Hepatocyte (in vitro differentiated cells): ENCODE measurements around the gene UBTD1. TPM values are rescaled to one million over a fixed set of nuclear protein-coding genes. Genes with fewer than 3 reads are reported as not detected.
"Not testable (repeated sequence)": the region's sequence is repeated elsewhere in the genome, so short reads cannot be mapped to it uniquely, and the experiment has no call there.

Source experiments
- DNase-seq: peaks from one replicate; pipeline ENCODE4 v3.0.0-alpha.2; 2016; ENCODE audit warnings: low spot score
- H2AFZ ChIP-seq: fragments of 200-600 bp; sonication (generic); 2 replicates; pipeline ENCODE4 v1.6.0; 2016; ENCODE audit warnings: antibody characterized with exemption, mild to moderate bottlenecking
- H3K27ac ChIP-seq: fragments of 200-600 bp; sonication (generic); 2 replicates; pipeline ENCODE4 v1.5.1; 2016; ENCODE audit warnings: mild to moderate bottlenecking
- H3K27me3 ChIP-seq: fragments of 200-600 bp; sonication (generic); 2 replicates; pipeline ENCODE4 v1.6.1; 2016
- H3K36me3 ChIP-seq: fragments of 200-600 bp; sonication (generic); replicated peaks from 2 replicates; pipeline ENCODE4 v1.5.1; 2016; ENCODE audit warnings: low read depth; ENCODE audit not compliant: insufficient read depth
- H3K4me1 ChIP-seq: fragments of 200-600 bp; sonication (generic); 2 replicates; pipeline ENCODE4 v1.5.1; 2016; ENCODE audit warnings: mild to moderate bottlenecking, moderate library complexity; ENCODE audit not compliant: insufficient read depth
- H3K4me2 ChIP-seq: fragments of 200-600 bp; sonication (generic); 2 replicates; pipeline ENCODE4 v1.6.0; 2016
- H3K4me3 ChIP-seq: fragments of 200-600 bp; sonication (generic); 2 replicates; pipeline ENCODE4 v1.5.1; 2016; ENCODE audit warnings: mild to moderate bottlenecking
- H3K79me2 ChIP-seq: fragments of 200-600 bp; sonication (generic); 2 replicates; pipeline ENCODE4 v1.6.0; 2017; ENCODE audit warnings: mild to moderate bottlenecking
- H3K9me2 ChIP-seq: fragments of 200-600 bp; sonication (generic); replicated peaks from 2 replicates; pipeline ENCODE4 v1.6.0; 2017; ENCODE audit warnings: mild to moderate bottlenecking; ENCODE audit not compliant: insufficient read depth
- H3K9me3 ChIP-seq: fragments of 200-600 bp; sonication (generic); 2 replicates; pipeline ENCODE4 v1.5.1; 2016; ENCODE audit warnings: low read depth, mild to moderate bottlenecking
- H4K20me1 ChIP-seq: fragments of 200-600 bp; sonication (generic); 2 replicates; pipeline ENCODE4 v1.6.0; 2016; ENCODE audit warnings: mild to moderate bottlenecking; ENCODE audit not compliant: insufficient read depth, poor library complexity, severe bottlenecking
- EZH2 ChIP-seq: fragments of 200-600 bp; sonication (generic); IDR thresholded peaks from 2 replicates; pipeline ENCODE4 v1.6.1; 2016; ENCODE audit warnings: antibody characterized with exemption, mild to moderate bottlenecking, borderline replicate concordance
- EZH2phosphoT487 ChIP-seq: fragments of 200-600 bp; sonication (generic); IDR thresholded peaks from one replicate; pipeline ENCODE4 v1.6.1; 2018; ENCODE audit warnings: antibody characterized with exemption, mild to moderate bottlenecking, low read depth, moderate library complexity; ENCODE audit not compliant: unreplicated experiment, severe bottlenecking
- WGBS: methylation state at CpG from one replicate; pipeline ENCODE4 v1.1.6; 2016; ENCODE audit warnings: low lambda C conversion rate; ENCODE audit errors: missing lambda C conversion rate; 5-methylcytosine and 5-hydroxymethylcytosine counted together
- polyA plus RNA-seq: library from polyadenylated mRNA; unstranded; fragments of >200 nt; fragmentation: Nextera tagmentation; extraction: Ambion mirVana; gene quantifications from 2 replicates; pipeline ENCODE4 v1.2.1, GENCODE V29; 2016
- total RNA-seq: library from RNA; depleted of rRNA; stranded (reverse); fragments of >200 nt; gene quantifications from 2 replicates; pipeline ENCODE4 v1.2.3, GENCODE V29; 2014
- TF ChIP-seq, protein P1 (sequence below): fragments of 200-600 bp; sonication (generic); IDR thresholded peaks from 2 replicates; pipeline ENCODE4 v1.5.1; 2016; ENCODE audit warnings: antibody characterized with exemption, mild to moderate bottlenecking; ENCODE audit not compliant: poor library complexity

The UBTD1 gene
- total and polyA plus RNA-seq, 2 experiments from 2014 or later, result 12.8 to 37.0 TPM

DNA sequence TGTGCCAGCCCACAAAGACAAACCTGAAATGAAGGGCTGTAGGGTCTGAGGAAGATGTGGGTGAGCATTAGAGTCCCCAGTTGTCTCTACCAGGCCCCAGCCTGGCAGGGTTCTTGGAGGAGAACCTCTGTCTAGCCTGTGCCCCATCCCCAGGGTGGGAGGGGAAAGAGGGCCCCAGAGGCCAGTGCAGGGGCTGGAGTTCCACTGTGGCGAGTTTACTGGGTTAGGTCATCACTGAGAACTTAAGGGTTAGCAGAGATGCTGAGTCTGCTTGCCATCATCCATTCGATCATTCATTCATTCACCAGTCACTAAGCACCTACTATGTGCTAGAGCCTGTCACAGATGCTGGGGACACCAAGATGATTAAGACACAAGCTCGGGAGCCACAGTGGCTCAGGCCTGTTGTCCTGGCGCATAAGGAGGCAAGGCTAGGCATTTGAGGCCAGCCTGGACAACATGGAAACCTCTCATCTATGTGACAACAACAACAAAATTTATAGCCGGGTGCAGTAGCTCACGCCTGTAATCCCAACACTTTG is 76.5 kb downstream of the UBTD1 start:
- no peak for DNase-seq
- peak overlapping the region; percentile 20 for H3K27ac ChIP-seq
- no peaks in the 10 kb centered on the region for H3K27me3 ChIP-seq
- H3K4me3 ChIP-seq, result no peak overlapping the region
- H4K20me1 ChIP-seq, result no peaks in the 10 kb centered on the region
- no peaks in the 10 kb centered on the region for H3K36me3 ChIP-seq
- no peak overlapping the region for H3K4me2 ChIP-seq
- peaks cover 19% of the 10 kb centered on the region for H3K4me1 ChIP-seq
- H3K9me2 ChIP-seq, result no peaks in the 10 kb centered on the region
- H2AFZ ChIP-seq, result no peak overlapping the region
- H3K9me3 ChIP-seq, result no peaks in the 10 kb centered on the region
- 89% methylated on average over 6 of the region's 6 CpGs for WGBS
- no peak for TF ChIP-seq EZH2phosphoT487
- TF ChIP-seq, protein P1, sequence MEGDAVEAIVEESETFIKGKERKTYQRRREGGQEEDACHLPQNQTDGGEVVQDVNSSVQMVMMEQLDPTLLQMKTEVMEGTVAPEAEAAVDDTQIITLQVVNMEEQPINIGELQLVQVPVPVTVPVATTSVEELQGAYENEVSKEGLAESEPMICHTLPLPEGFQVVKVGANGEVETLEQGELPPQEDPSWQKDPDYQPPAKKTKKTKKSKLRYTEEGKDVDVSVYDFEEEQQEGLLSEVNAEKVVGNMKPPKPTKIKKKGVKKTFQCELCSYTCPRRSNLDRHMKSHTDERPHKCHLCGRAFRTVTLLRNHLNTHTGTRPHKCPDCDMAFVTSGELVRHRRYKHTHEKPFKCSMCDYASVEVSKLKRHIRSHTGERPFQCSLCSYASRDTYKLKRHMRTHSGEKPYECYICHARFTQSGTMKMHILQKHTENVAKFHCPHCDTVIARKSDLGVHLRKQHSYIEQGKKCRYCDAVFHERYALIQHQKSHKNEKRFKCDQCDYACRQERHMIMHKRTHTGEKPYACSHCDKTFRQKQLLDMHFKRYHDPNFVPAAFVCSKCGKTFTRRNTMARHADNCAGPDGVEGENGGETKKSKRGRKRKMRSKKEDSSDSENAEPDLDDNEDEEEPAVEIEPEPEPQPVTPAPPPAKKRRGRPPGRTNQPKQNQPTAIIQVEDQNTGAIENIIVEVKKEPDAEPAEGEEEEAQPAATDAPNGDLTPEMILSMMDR, result no peak
- TF ChIP-seq EZH2, result no peak
- H3K79me2 ChIP-seq, result no peaks in the 10 kb centered on the region

- 40% methylated on average over 5 of the region's 5 CpGs for WGBS
- H3K36me3 ChIP-seq, H3K27ac ChIP-seq, H3K4me3 ChIP-seq, H3K4me2 ChIP-seq, H3K27me3 ChIP-seq, H3K79me2 ChIP-seq, DNase-seq, H3K9me2 ChIP-seq, H4K20me1 ChIP-seq, H2AFZ ChIP-seq, H3K9me3 ChIP-seq: not testable (repeated sequence)
- peaks cover 14% of the 10 kb centered on the region for H3K4me1 ChIP-seq
These were observed 77.8 kb downstream of the UBTD1 start for GRCh38 chr10:97576487-97576886.

GRCh38 chr10:97577701-97578100 is 79.0 kb downstream of the UBTD1 start:
- H3K4me3 ChIP-seq, result no peak overlapping the region
- DNase-seq, result no peak
- no peak overlapping the region for H2AFZ ChIP-seq
- H3K27ac ChIP-seq, result no peak overlapping the region
- H3K9me3 ChIP-seq, result no peaks in the 10 kb centered on the region
- WGBS, result 83% methylated on average over 9 of the region's 9 CpGs
- TF ChIP-seq EZH2 (no peak), EZH2phosphoT487 (no peak)
- TF ChIP-seq, protein P1, result no peak
- no peaks in the 10 kb centered on the region for H3K36me3 ChIP-seq
- peaks cover 6% of the 10 kb centered on the region for H3K4me1 ChIP-seq
- H3K4me2 ChIP-seq, result no peak overlapping the region
- H3K27me3 ChIP-seq, result no peaks in the 10 kb centered on the region
- H4K20me1 ChIP-seq, result no peaks in the 10 kb centered on the region
- H3K79me2 ChIP-seq, result no peaks in the 10 kb centered on the region
- H3K9me2 ChIP-seq, result no peaks in the 10 kb centered on the region

GRCh38 chr10:97578171-97578844 is 79.6 kb downstream of the UBTD1 start:
- Histone ChIP-seq H3K36me3 (no peaks in the 10 kb centered on the region), H3K9me2 (no peaks in the 10 kb centered on the region), H3K79me2 (no peaks in the 10 kb centered on the region), H3K27me3 (no peaks in the 10 kb centered on the region), H3K27ac (no peak overlapping the region), H3K4me3 (no peak overlapping the region), H4K20me1 (no peaks in the 10 kb centered on the region), H3K9me3 (no peaks in the 10 kb centered on the region), H3K4me2 (no peak overlapping the region), H3K4me1 (peaks cover 6% of the 10 kb centered on the region), H2AFZ (no peak overlapping the region)
- WGBS, result 96% methylated on average over 40 of the region's 40 CpGs
- no peak for DNase-seq
- TF ChIP-seq, protein P1, result no peak
- TF ChIP-seq EZH2phosphoT487, result no peak
- TF ChIP-seq EZH2, result no peak
